Panc1 (cell line): ENCODE data around the gene AACS. TPM values are rescaled to one million over a fixed set of nuclear protein-coding genes. Genes with fewer than 3 reads are reported as not detected.

Experiments
- ATAC-seq: fragments of 200-7000 bp; cut with Tn5 transposase; 2 replicates; pipeline ENCODE4 v1.9.1; 2020; ENCODE audit warnings: mild to moderate bottlenecking, moderate library complexity
- BruUV-seq: library from RNA; stranded (reverse); fragments of 400-500 nt; replicated peaks from 2 replicates; lab custom pipeline; 2021; lab: Mats Ljungman, UMichigan
- CTCF ChIA-PET: fragments of 300-600 bp; sonication (Branson Sonifier 250); formaldehyde crosslinking; loops from one replicate; lab custom pipeline; 2022; ENCODE audit warnings: antibody characterized with exemption; lab: Charles Lee
- POLR2A ChIA-PET: fragments of 300-600 bp; sonication (Branson Sonifier 250); formaldehyde crosslinking; loops from one replicate; lab custom pipeline; 2022; ENCODE audit warnings: antibody characterized with exemption; lab: Charles Lee
- DNase-seq: peaks from one replicate; pipeline ENCODE4 v3.0.0-alpha.2; 2010; ENCODE audit warnings: low read depth, low spot score
- H3K27ac ChIP-seq: 2 replicates; pipeline ENCODE4 v1.5.1; 2011; ENCODE audit warnings: mild to moderate bottlenecking, low read length, inconsistent platforms
- H3K27me3 ChIP-seq: fragments of 200-500 bp; sonication (Bioruptor generic); 2 replicates; pipeline ENCODE4 v1.6.0; 2014; ENCODE audit warnings: low read length, inconsistent platforms; ENCODE audit not compliant: control insufficient read depth, insufficient read depth
- H3K36me3 ChIP-seq: fragments of 200-500 bp; sonication (Bioruptor generic); 2 replicates; pipeline ENCODE4 v1.5.1; 2014; ENCODE audit warnings: inconsistent platforms, mild to moderate bottlenecking, low read length, moderate library complexity; ENCODE audit not compliant: control insufficient read depth, insufficient read depth
- H3K4me1 ChIP-seq: 2 replicates; pipeline ENCODE4 v1.5.1; 2011; ENCODE audit warnings: inconsistent platforms, mild to moderate bottlenecking, low read length, moderate library complexity; ENCODE audit not compliant: control insufficient read depth, insufficient read depth
- H3K4me3 ChIP-seq, 2 experiments: 2 replicates each; pipeline ENCODE4 v1.5.1; 2011 to 2012; ENCODE audit warnings: low read depth in 2 of 2, low read length in 2 of 2, mild to moderate bottlenecking in 2 of 2, inconsistent platforms in 1 of 2, moderate library complexity in 1 of 2
- H3K9me3 ChIP-seq: fragments of 200-500 bp; sonication (Bioruptor generic); 2 replicates; pipeline ENCODE4 v1.5.1; 2014; ENCODE audit warnings: low read depth, mild to moderate bottlenecking, inconsistent platforms, low read length, moderate library complexity; ENCODE audit not compliant: control insufficient read depth, insufficient read depth
- POLR2AphosphoS5 ChIP-seq: IDR thresholded peaks from 2 replicates; pipeline ENCODE4 v1.6.1; 2012; ENCODE audit warnings: mild to moderate bottlenecking, low read depth, low read length, moderate library complexity
- SIN3A ChIP-seq: IDR thresholded peaks from 2 replicates; pipeline ENCODE4 v1.6.1; 2012; ENCODE audit warnings: low read depth, mild to moderate bottlenecking, low read length, moderate library complexity, borderline replicate concordance; ENCODE audit not compliant: insufficient read depth
- TCF7L2 ChIP-seq: IDR thresholded peaks from 2 replicates; pipeline ENCODE4 v1.6.1; 2011; ENCODE audit warnings: mild to moderate bottlenecking, low read depth, low read length, inconsistent platforms
- in situ Hi-C: cut with HindIII; loops from 2 replicates; pipeline ENCODE4 v1.10.0; 2016; ENCODE audit warnings: low sequenced_read_pairs, low pct_unique_long_range_greater_than_20kb
- intact Hi-C: fragments of 100-400 bp; cut with micrococcal nuclease; formaldehyde crosslinking; loops from one replicate; pipeline ENCODE4 v1.10.0; 2022; ENCODE audit not compliant: unreplicated experiment
- total RNA-seq: library from RNA; stranded (reverse); gene quantifications from one replicate; pipeline ENCODE4 v1.2.1, GENCODE V29; 2021; ENCODE audit not compliant: unreplicated experiment
- TF ChIP-seq, protein P1 (sequence below), 2 experiments: IDR thresholded peaks; 2 replicates each; pipeline ENCODE4 v1.6.1; 2011 to 2012; ENCODE audit warnings: low read depth in 2 of 2, control low read depth in 1 of 2, low read length in 1 of 2, mild to moderate bottlenecking in 1 of 2, moderate library complexity in 1 of 2; ENCODE audit not compliant: insufficient read depth in 1 of 2
- TF ChIP-seq, protein P2 (sequence below): fragments of 450-650 bp; IDR thresholded peaks from 2 replicates; pipeline ENCODE4 v1.5.1; 2017; ENCODE audit warnings: mild to moderate bottlenecking

AACS gene
- total RNA-seq, 1 experiment from 2014 or later, result 34.7 TPM

DNA sequence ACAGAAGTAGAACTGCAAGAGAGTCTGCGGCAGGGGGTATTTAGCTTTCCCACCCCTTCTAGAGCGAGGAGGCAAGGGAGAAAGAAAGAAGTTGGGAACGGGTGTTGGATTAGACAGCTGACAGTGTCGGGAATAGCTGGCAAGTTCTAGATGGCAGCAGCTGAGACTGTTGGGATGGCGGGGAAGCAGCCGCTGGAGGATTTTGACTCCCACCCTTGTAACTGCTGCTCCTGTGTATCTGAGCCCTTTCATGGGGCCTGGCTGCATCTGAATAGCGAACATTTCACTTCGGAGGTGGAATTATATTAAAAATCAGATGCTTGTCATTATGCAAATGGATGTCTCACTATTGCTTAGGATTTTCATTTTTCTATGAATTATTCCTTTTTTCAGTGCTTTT is 104.6 kb downstream of the AACS start:
- in situ Hi-C loops, result no loop called here
- BruUV-seq, result no TSS peak
- H3K4me3 ChIP-seq, result no peak overlapping the region
- TF ChIP-seq, protein P1, sequence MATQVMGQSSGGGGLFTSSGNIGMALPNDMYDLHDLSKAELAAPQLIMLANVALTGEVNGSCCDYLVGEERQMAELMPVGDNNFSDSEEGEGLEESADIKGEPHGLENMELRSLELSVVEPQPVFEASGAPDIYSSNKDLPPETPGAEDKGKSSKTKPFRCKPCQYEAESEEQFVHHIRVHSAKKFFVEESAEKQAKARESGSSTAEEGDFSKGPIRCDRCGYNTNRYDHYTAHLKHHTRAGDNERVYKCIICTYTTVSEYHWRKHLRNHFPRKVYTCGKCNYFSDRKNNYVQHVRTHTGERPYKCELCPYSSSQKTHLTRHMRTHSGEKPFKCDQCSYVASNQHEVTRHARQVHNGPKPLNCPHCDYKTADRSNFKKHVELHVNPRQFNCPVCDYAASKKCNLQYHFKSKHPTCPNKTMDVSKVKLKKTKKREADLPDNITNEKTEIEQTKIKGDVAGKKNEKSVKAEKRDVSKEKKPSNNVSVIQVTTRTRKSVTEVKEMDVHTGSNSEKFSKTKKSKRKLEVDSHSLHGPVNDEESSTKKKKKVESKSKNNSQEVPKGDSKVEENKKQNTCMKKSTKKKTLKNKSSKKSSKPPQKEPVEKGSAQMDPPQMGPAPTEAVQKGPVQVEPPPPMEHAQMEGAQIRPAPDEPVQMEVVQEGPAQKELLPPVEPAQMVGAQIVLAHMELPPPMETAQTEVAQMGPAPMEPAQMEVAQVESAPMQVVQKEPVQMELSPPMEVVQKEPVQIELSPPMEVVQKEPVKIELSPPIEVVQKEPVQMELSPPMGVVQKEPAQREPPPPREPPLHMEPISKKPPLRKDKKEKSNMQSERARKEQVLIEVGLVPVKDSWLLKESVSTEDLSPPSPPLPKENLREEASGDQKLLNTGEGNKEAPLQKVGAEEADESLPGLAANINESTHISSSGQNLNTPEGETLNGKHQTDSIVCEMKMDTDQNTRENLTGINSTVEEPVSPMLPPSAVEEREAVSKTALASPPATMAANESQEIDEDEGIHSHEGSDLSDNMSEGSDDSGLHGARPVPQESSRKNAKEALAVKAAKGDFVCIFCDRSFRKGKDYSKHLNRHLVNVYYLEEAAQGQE (IDR thresholded peaks at IDR 0.05; ENCODE audit: insufficient read depth in 1 of 2, low read depth in 2 of 2, low read length in 1 of 2), result no peak
- TF ChIP-seq TCF7L2, result no peak
- no peak for TF ChIP-seq POLR2AphosphoS5
- no peak for TF ChIP-seq SIN3A
- TF ChIP-seq, protein P2, sequence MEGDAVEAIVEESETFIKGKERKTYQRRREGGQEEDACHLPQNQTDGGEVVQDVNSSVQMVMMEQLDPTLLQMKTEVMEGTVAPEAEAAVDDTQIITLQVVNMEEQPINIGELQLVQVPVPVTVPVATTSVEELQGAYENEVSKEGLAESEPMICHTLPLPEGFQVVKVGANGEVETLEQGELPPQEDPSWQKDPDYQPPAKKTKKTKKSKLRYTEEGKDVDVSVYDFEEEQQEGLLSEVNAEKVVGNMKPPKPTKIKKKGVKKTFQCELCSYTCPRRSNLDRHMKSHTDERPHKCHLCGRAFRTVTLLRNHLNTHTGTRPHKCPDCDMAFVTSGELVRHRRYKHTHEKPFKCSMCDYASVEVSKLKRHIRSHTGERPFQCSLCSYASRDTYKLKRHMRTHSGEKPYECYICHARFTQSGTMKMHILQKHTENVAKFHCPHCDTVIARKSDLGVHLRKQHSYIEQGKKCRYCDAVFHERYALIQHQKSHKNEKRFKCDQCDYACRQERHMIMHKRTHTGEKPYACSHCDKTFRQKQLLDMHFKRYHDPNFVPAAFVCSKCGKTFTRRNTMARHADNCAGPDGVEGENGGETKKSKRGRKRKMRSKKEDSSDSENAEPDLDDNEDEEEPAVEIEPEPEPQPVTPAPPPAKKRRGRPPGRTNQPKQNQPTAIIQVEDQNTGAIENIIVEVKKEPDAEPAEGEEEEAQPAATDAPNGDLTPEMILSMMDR, result no peak
- H3K36me3 ChIP-seq, result no peaks in the 10 kb centered on the region
- CTCF ChIA-PET, result no interaction called here
- no peaks in the 10 kb centered on the region for H3K9me3 ChIP-seq
- ATAC-seq (no peak), DNase-seq (no peak)
- 0 out of 2 replicates have a peak, but pooled peaks cover 2% of the 10 kb centered on the region for H3K27me3 ChIP-seq
- intact Hi-C loops, result no loop called here
- H3K27ac ChIP-seq, result no peak overlapping the region
- POLR2A ChIA-PET, result no interaction called here
- H3K4me1 ChIP-seq, result no peaks in the 10 kb centered on the region

DNA sequence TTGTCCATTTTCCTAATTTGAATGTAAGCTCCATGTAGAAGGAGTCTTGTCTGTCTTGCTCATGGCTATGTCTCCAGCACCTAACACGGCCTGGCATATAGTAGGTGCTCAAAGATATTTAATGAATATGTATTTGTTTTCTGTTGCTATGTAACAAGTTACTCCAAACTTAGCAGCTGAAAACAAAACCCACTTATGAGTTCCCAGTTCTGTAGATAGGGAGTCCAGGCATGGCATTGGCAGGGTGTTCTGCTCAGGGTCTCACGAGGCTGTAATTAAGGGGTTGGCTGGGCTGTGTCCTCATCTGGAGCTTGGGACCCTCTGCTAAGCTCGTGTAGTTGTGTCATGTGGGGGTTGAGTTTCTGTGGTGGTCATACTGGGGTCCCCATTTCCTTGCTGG is 106.0 kb downstream of the AACS start:
- no TSS peak for BruUV-seq
- ChIA-PET CTCF (no interaction called here), POLR2A (no interaction called here)
- H3K27ac ChIP-seq, result no peak overlapping the region
- H3K9me3 ChIP-seq, result no peaks in the 10 kb centered on the region
- DNase-seq, result no peak
- in situ Hi-C loops, result no loop called here
- no peaks in the 10 kb centered on the region for H3K36me3 ChIP-seq
- TF ChIP-seq POLR2AphosphoS5 (no peak), SIN3A (no peak), TCF7L2 (no peak)
- TF ChIP-seq, protein P2, result no peak
- TF ChIP-seq, protein P1 (IDR thresholded peaks at IDR 0.05; ENCODE audit: insufficient read depth in 1 of 2, low read depth in 2 of 2, low read length in 1 of 2), result no peak
- H3K27me3 ChIP-seq, result 0 out of 2 replicates have a peak, but pooled peaks cover 2% of the 10 kb centered on the region
- intact Hi-C loops, result no loop called here
- ATAC-seq, result no peak
- no peaks in the 10 kb centered on the region for H3K4me1 ChIP-seq
- H3K4me3 ChIP-seq, result no peak overlapping the region
